A673 (cell line): ENCODE data around the gene ZNF483.

Source experiments
- EZH2 ChIP-seq: fragments of 200-600 bp; sonication (generic); IDR thresholded peaks from 2 replicates; pipeline ENCODE4 v1.6.1; 2017; ENCODE audit warnings: borderline replicate concordance, low read depth, mild to moderate bottlenecking, mixed read lengths, antibody characterized with exemption, low read length; ENCODE audit not compliant: poor library complexity, severe bottlenecking
- TF ChIP-seq, protein P1 (sequence below): fragments of 300-800, 200-600 bp; sonication (generic); conservative IDR thresholded peaks from 2 replicates; pipeline ENCODE4 v1.5.1; 2017; ENCODE audit warnings: low read depth, mild to moderate bottlenecking, antibody characterized with exemption, low read length, moderate library complexity, mixed read lengths

GRCh38 chr9:111621895-111622480 lies 97.0 kb downstream of the ZNF483 start:
- TF ChIP-seq EZH2 = no peak
- TF ChIP-seq, protein P1, sequence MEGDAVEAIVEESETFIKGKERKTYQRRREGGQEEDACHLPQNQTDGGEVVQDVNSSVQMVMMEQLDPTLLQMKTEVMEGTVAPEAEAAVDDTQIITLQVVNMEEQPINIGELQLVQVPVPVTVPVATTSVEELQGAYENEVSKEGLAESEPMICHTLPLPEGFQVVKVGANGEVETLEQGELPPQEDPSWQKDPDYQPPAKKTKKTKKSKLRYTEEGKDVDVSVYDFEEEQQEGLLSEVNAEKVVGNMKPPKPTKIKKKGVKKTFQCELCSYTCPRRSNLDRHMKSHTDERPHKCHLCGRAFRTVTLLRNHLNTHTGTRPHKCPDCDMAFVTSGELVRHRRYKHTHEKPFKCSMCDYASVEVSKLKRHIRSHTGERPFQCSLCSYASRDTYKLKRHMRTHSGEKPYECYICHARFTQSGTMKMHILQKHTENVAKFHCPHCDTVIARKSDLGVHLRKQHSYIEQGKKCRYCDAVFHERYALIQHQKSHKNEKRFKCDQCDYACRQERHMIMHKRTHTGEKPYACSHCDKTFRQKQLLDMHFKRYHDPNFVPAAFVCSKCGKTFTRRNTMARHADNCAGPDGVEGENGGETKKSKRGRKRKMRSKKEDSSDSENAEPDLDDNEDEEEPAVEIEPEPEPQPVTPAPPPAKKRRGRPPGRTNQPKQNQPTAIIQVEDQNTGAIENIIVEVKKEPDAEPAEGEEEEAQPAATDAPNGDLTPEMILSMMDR = peak; percentile 60
